Keratinocyte (primary cell): ENCODE results near the gene SH2D4B.

Source experiments
- CTCF ChIP-seq, 3 experiments: IDR thresholded peaks in 1 of 3; conservative IDR thresholded peaks in 1 of 3; optimal IDR thresholded peaks in 1 of 3; 2 replicates in 2 of 3; 3 replicates in 1 of 3; pipeline versions ENCODE3 to v1.5.1; 2011; ENCODE audit warnings: low read length in 3 of 3, mild to moderate bottlenecking in 3 of 3, moderate library complexity in 2 of 3, control low read depth in 1 of 3, inconsistent platforms in 1 of 3; ENCODE audit not compliant: insufficient read depth in 2 of 3; ENCODE audit errors: extremely low read depth in 1 of 3
- EZH2 ChIP-seq: IDR thresholded peaks from one replicate; pipeline ENCODE4 v1.6.1; 2012; ENCODE audit warnings: inconsistent platforms, mild to moderate bottlenecking, low read length, moderate library complexity

- TF ChIP-seq CTCF (optimal IDR thresholded peaks at IDR 0.05 in 1 of 3, IDR thresholded peaks at IDR 0.05 in 1 of 3, conservative IDR thresholded peaks at IDR 0.05 in 1 of 3; ENCODE audit: extremely low read depth in 1 of 3, insufficient read depth in 2 of 3, low read length in 3 of 3) (no peak), EZH2 (no peak)
These were observed 65.8 kb downstream of the SH2D4B start for GRCh38 chr10:80603516-80603915.
